ENCODE results near the gene KIF1B. TPM values are rescaled to one million over a fixed set of nuclear protein-coding genes. Genes with fewer than 3 reads are reported as not detected.
A peak's percentile ranks its signal among the peaks of the same experiment; 100 is the strongest.
"Not testable (repeated sequence)": the region's sequence is repeated elsewhere in the genome, so short reads cannot be mapped to it uniquely, and the experiment has no call there.

The KIF1B gene
- total and polyA plus RNA-seq, 2 donors from 2014 or later, result 8.0 to 46.4 TPM

DNA sequence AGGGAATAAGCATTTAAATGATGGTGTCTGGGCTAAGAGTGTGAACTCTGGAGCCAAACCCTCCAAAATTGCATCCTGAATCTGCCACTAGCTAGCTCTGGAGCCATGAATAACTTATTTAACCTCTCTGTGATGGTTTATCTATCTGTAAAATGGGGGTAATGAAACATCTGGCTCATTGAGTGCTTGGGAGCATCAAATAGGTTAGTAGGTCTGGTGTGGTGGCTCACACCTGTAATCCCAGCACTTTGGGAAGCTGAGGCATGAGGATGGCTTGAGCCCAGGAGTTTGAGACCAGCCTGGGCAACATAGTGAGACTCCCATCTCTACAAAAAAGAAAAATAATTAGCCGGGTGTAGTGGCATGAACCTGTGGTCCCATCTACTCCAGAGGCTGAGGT lies 42.8 kb downstream of the KIF1B start:
- Histone ChIP-seq H3K36me3 (ENCODE audit: control insufficient read depth in 2 of 3, insufficient read depth in 3 of 3, low read length in 3 of 3) (no peaks in the 10 kb centered on the region), H3K4me1 (ENCODE audit: control insufficient read depth in 2 of 3, insufficient read depth in 2 of 3, low read depth in 1 of 3, low read length in 3 of 3) (peaks cover 0 to 17% (median 15%) of the 10 kb centered on the region in 3 donors), H3K4me3 (ENCODE audit: low read length in 3 of 3) (no peak overlapping the region), H3K27me3 (ENCODE audit: control insufficient read depth, insufficient read depth, low read length) (no peaks in the 10 kb centered on the region), H3K27ac (ENCODE audit: low read depth in 2 of 2, low read length in 2 of 2) (peak overlapping the region in 1 of 2 donors; percentile 5), H3K9me3 (ENCODE audit: control insufficient read depth in 2 of 3, insufficient read depth in 1 of 3, low read length in 3 of 3) (no peaks in the 10 kb centered on the region), H3K9ac (ENCODE audit: low read length in 3 of 3) (no peak overlapping the region)
- FAIRE-seq (no peak), DNase-seq (no peak)
- TF ChIP-seq, protein P1, sequence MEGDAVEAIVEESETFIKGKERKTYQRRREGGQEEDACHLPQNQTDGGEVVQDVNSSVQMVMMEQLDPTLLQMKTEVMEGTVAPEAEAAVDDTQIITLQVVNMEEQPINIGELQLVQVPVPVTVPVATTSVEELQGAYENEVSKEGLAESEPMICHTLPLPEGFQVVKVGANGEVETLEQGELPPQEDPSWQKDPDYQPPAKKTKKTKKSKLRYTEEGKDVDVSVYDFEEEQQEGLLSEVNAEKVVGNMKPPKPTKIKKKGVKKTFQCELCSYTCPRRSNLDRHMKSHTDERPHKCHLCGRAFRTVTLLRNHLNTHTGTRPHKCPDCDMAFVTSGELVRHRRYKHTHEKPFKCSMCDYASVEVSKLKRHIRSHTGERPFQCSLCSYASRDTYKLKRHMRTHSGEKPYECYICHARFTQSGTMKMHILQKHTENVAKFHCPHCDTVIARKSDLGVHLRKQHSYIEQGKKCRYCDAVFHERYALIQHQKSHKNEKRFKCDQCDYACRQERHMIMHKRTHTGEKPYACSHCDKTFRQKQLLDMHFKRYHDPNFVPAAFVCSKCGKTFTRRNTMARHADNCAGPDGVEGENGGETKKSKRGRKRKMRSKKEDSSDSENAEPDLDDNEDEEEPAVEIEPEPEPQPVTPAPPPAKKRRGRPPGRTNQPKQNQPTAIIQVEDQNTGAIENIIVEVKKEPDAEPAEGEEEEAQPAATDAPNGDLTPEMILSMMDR (IDR thresholded peaks at IDR 0.05; ENCODE audit: borderline replicate concordance, extremely low read depth, insufficient read depth), result no peak
- intact Hi-C loops (cut with DNase I), result no loop called here

DNA sequence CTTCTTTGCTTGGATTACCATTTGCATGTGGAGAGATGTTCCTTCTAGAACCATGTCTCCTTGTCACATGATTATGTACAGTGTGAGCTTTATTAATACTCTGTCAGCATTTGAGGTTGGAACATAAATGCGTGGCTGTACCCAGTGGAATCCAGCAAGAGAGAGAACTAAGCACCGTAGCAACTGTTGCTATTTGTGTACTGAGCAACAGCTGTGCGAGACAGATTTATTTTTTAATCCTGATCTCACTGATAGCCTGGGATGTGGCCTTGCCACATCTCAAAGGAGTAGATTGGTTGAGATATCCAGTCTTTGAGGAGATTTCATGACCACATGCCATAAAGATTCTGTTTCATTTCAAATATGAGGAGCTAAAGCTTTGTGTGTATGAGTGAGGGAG lies 43.4 kb downstream of the KIF1B start:
- peaks cover 0 to 17% (median 15%) of the 10 kb centered on the region in 3 donors for H3K4me1 ChIP-seq (ENCODE audit: control insufficient read depth in 2 of 3, insufficient read depth in 2 of 3, low read depth in 1 of 3, low read length in 3 of 3)
- DNase-seq (peak in 4 of 5 donors; percentile 41 to 91 (median 78)), FAIRE-seq (no peak)
- H3K36me3 ChIP-seq (ENCODE audit: control insufficient read depth in 2 of 3, insufficient read depth in 3 of 3, low read length in 3 of 3), result no peaks in the 10 kb centered on the region
- TF ChIP-seq, protein P1 (IDR thresholded peaks at IDR 0.05; ENCODE audit: borderline replicate concordance, extremely low read depth, insufficient read depth), result no peak
- intact Hi-C loops (cut with DNase I), result no loop called here
- no peaks in the 10 kb centered on the region for H3K27me3 ChIP-seq (ENCODE audit: control insufficient read depth, insufficient read depth, low read length)
- no peak overlapping the region for H3K9ac ChIP-seq (ENCODE audit: low read length in 3 of 3)
- H3K9me3 ChIP-seq (ENCODE audit: control insufficient read depth in 2 of 3, insufficient read depth in 1 of 3, low read length in 3 of 3), result no peaks in the 10 kb centered on the region
- H3K27ac ChIP-seq (ENCODE audit: low read depth in 2 of 2, low read length in 2 of 2), result peak overlapping the region; percentile 5 to 25
- H3K4me3 ChIP-seq (ENCODE audit: low read length in 3 of 3), result no peak overlapping the region

DNA sequence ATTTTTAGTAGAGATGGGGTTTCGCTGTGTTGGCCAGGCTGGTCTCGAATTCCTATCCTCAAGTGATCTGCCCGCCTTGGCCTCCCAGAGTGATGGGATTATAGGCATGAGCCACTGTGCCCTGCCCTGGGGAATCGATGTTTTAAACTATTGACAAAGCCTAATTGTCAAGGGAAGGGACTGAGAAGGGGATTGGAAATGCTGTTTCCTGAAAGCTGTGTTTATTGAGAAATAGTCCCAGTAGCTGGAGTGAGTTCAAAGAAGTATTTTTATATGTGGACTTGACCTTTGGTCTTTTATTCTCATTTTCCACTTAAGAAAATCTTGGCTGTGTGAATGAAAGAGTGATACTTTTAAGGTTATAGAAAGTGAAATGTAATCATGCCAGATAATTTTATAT lies 47.5 kb downstream of the KIF1B start:
- no peak overlapping the region for H3K9ac ChIP-seq (ENCODE audit: low read length in 3 of 3)
- H3K4me1 ChIP-seq (ENCODE audit: control insufficient read depth in 2 of 3, insufficient read depth in 2 of 3, low read depth in 1 of 3, low read length in 3 of 3), result peaks cover 0 to 10% (median 6%) of the 10 kb centered on the region in 3 donors
- intact Hi-C loops (cut with DNase I), result no loop called here
- H3K4me3 ChIP-seq (ENCODE audit: low read length in 3 of 3), result no peak overlapping the region
- FAIRE-seq (peak; percentile 64), DNase-seq (no peak)
- no peaks in the 10 kb centered on the region for H3K27me3 ChIP-seq (ENCODE audit: control insufficient read depth, insufficient read depth, low read length)
- TF ChIP-seq, protein P1 (IDR thresholded peaks at IDR 0.05; ENCODE audit: borderline replicate concordance, extremely low read depth, insufficient read depth), result no peak
- H3K27ac ChIP-seq (ENCODE audit: low read depth in 2 of 2, low read length in 2 of 2), result no peak overlapping the region
- H3K9me3 ChIP-seq (ENCODE audit: control insufficient read depth in 2 of 3, insufficient read depth in 1 of 3, low read length in 3 of 3), result no peaks in the 10 kb centered on the region
- H3K36me3 ChIP-seq (ENCODE audit: control insufficient read depth in 2 of 3, insufficient read depth in 3 of 3, low read length in 3 of 3), result peaks cover 3 to 14% (median 3%) of the 10 kb centered on the region in 3 donors

DNA sequence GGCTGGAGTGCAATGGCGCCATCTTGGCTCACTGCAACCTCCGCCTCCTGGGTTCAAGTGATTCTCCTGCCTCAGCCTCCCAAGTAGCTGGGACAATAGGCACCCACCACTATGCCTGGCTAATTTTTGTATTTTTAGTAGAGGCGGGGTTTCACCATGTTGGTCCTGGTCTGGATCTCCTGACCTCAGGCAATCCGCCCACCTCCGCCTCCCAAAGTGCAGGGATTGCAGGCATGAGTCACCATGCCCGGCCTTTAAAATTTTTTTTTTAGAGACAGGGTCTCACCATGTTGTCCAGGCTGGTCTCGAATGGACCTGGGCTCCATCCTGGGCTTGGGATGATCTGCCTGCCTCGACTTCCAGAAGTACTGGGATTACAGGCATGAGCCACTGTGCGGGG lies 49.2 kb downstream of the KIF1B start:
- H3K4me3 ChIP-seq (ENCODE audit: low read length in 3 of 3); H3K9ac ChIP-seq (ENCODE audit: low read length in 3 of 3); intact Hi-C loops (cut with DNase I); H3K27me3 ChIP-seq (ENCODE audit: control insufficient read depth, insufficient read depth, low read length); DNase-seq; FAIRE-seq; H3K9me3 ChIP-seq (ENCODE audit: control insufficient read depth in 2 of 3, insufficient read depth in 1 of 3, low read length in 3 of 3); H3K27ac ChIP-seq (ENCODE audit: low read depth in 2 of 2, low read length in 2 of 2); H3K4me1 ChIP-seq (ENCODE audit: control insufficient read depth in 2 of 3, insufficient read depth in 2 of 3, low read depth in 1 of 3, low read length in 3 of 3): not testable (repeated sequence)
- peaks cover 3 to 14% (median 9%) of the 10 kb centered on the region in 3 donors for H3K36me3 ChIP-seq (ENCODE audit: control insufficient read depth in 2 of 3, insufficient read depth in 3 of 3, low read length in 3 of 3)
